K562 (cell line): Measurements from ENCODE around the gene TMEM217. TPM values are rescaled to one million over a fixed set of nuclear protein-coding genes. Genes with fewer than 3 reads are reported as not detected.

ENCODE experiments used
- CXXC5 ChIP-seq: fragments of 250-450 bp; sonication (Bioruptor Pico); IDR thresholded peaks from 2 replicates; pipeline ENCODE4 v1.8.0; 2022; ENCODE audit warnings: inconsistent platforms, mild to moderate bottlenecking, moderate library complexity
- GATA2 ChIP-seq: sonication (generic); formaldehyde crosslinking; IDR thresholded peaks from 2 replicates; pipeline ENCODE4 v1.4.0; 2020; ENCODE audit warnings: mild to moderate bottlenecking, missing genetic modification reagents
- KDM4B ChIP-seq, 2 experiments: fragments of 450-650 bp in 1 of 2; sonication (generic) in 1 of 2; IDR thresholded peaks; 2 replicates each; pipeline ENCODE4 v1.6.1; 2016 to 2017; ENCODE audit warnings: borderline replicate concordance in 2 of 2, antibody characterized with exemption in 1 of 2, low read depth in 1 of 2, mild to moderate bottlenecking in 1 of 2
- NCOA4 ChIP-seq: fragments of 450-650 bp; IDR thresholded peaks from 2 replicates; pipeline ENCODE4 v1.6.1; 2018; ENCODE audit warnings: mild to moderate bottlenecking; ENCODE audit not compliant: partially characterized antibody
- NFIC ChIP-seq: fragments of 450-650 bp; IDR thresholded peaks from 2 replicates; pipeline ENCODE4 v1.6.1; 2017; ENCODE audit warnings: mild to moderate bottlenecking, inconsistent platforms
- OTX1 ChIP-seq: fragments of 450-650 bp; formaldehyde crosslinking; IDR thresholded peaks from 2 replicates; pipeline ENCODE4 v1.4.0; 2022; ENCODE audit warnings: mild to moderate bottlenecking
- PRPF4 ChIP-seq: fragments of 200-400 bp; formaldehyde crosslinking; IDR thresholded peaks from one replicate; pipeline ENCODE4 v1.6.1; 2017; ENCODE audit warnings: low read length, low read depth, mild to moderate bottlenecking; ENCODE audit not compliant: insufficient read depth, poor library complexity, severe bottlenecking
- RFX1 ChIP-seq: fragments of 450-650 bp; IDR thresholded peaks from 2 replicates; pipeline ENCODE4 v1.6.1; 2016; ENCODE audit warnings: mild to moderate bottlenecking, moderate library complexity
- STAG1 ChIP-seq: sonication (generic); formaldehyde crosslinking; IDR thresholded peaks from 2 replicates; pipeline ENCODE4 v1.5.0; 2020; ENCODE audit warnings: missing genetic modification reagents, borderline replicate concordance
- ZC3H11A ChIP-seq: IDR thresholded peaks from 2 replicates; pipeline ENCODE4 v1.6.1; 2012; ENCODE audit warnings: low read depth, low read length, improper control_type of control experiment
- ZNF445 ChIP-seq: fragments of 250-450 bp; sonication (Bioruptor Pico); IDR thresholded peaks from 2 replicates; pipeline ENCODE4 v1.4.0; 2020; ENCODE audit warnings: low read depth, mild to moderate bottlenecking, moderate library complexity
- ZNF766 ChIP-seq: fragments of 200-800 bp; sonication (Bioruptor generic); conservative IDR thresholded peaks from 2 replicates; pipeline ENCODE4 v1.6.1; 2016; ENCODE audit warnings: missing genetic modification characterization, missing compliant biosample characterization
- polyA plus RNA-seq, 8 experiments: library from polyadenylated mRNA; depleted of rRNA in 4 of 8; stranded (reverse) in 5 of 8; unstranded in 3 of 8; fragments of >200 nt; fragmentation: Nextera tagmentation in 2 of 8; fragmentation: Illumina TruSeq in 1 of 8; extraction: Ambion mirVana in 2 of 8; extraction: Trizol in 1 of 8; gene quantifications; 2 replicates each; pipeline versions ENCODE4 v1.2.1 to v1.2.3, GENCODE V29; 2011 to 2014; ENCODE audit warnings: inconsistent platforms in 1 of 8, missing spikeins in 1 of 8
- total RNA-seq, 7 experiments: library from RNA; depleted of rRNA in 6 of 7; stranded (reverse); fragments of >200 nt in 6 of 7; fragmentation: Illumina TruSeq in 2 of 7; extraction: Trizol in 2 of 7; gene quantifications; 2 replicates each; pipeline versions ENCODE4 v1.2.1 to v1.2.3, GENCODE V29; 2011 to 2021; ENCODE audit warnings: low replicate concordance in 1 of 7
- TF ChIP-seq, protein P1 (sequence below): sonication (generic); formaldehyde crosslinking; IDR thresholded peaks from 2 replicates; pipeline ENCODE4 v1.8.0; 2023; ENCODE audit warnings: missing genetic modification reagents, mild to moderate bottlenecking, borderline replicate concordance
- TF ChIP-seq, protein P2 (sequence below): sonication (generic); formaldehyde crosslinking; IDR thresholded peaks from 2 replicates; pipeline ENCODE4 v1.8.0; 2022; ENCODE audit warnings: missing genetic modification reagents, mild to moderate bottlenecking, borderline replicate concordance
- TF ChIP-seq, protein P3 (sequence below), 2 experiments: IDR thresholded peaks; 2 replicates each; pipeline ENCODE4 v1.6.1; 2012; ENCODE audit warnings: improper control_type of control experiment in 2 of 2, low read depth in 2 of 2, low read length in 2 of 2, borderline replicate concordance in 1 of 2
- TF ChIP-seq, protein P4 (sequence below): sonication (generic); formaldehyde crosslinking; IDR thresholded peaks from 2 replicates; pipeline ENCODE4 v1.4.0; 2020; ENCODE audit warnings: mild to moderate bottlenecking, missing genetic modification reagents

The TMEM217 gene
- total and polyA plus RNA-seq, 9 of the 15 experiments (the other 6 are each of a cell fraction or from before 2014, with no cell fraction given): 1.3 to 8.0 (median 1.9) TPM

DNA sequence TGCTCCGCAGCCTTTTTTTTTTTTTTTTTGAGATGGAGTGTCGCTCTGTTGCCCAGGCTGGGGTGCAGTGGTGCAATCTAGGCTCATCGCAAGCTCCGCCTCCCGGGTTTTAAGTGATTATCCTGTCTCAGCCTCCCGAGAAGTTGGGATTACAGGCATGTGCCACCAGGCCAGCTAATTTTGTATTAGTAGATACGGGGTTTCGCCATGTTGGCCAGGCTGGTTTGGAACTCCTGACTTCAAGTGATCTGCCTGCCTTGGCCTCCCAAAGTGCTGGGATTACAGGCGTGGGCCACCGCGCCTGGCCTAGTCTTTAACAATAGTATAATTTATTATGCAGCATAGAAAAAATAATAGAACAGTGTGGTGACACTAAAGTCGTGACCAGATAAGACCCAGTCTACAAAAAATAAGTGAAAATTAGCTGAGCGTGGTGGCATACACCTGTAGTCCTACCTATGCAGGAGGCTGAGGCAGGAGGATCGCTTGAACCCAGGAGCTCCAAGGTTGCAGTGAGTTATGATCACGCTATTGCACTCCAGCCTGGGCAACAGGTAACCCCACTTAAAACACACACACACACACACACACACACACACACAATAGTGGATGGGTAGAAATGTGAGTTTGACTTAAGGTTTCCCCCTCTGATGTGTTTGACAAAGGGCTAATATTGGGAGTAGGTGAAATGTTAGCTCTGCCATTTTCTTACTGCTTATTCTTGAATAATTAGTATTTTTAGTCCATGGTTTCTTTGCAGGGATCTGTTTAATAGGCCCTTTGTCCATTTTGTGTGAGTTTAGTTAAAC is 81.5 kb downstream of the TMEM217 start (continued):
- TF ChIP-seq, protein P1, sequence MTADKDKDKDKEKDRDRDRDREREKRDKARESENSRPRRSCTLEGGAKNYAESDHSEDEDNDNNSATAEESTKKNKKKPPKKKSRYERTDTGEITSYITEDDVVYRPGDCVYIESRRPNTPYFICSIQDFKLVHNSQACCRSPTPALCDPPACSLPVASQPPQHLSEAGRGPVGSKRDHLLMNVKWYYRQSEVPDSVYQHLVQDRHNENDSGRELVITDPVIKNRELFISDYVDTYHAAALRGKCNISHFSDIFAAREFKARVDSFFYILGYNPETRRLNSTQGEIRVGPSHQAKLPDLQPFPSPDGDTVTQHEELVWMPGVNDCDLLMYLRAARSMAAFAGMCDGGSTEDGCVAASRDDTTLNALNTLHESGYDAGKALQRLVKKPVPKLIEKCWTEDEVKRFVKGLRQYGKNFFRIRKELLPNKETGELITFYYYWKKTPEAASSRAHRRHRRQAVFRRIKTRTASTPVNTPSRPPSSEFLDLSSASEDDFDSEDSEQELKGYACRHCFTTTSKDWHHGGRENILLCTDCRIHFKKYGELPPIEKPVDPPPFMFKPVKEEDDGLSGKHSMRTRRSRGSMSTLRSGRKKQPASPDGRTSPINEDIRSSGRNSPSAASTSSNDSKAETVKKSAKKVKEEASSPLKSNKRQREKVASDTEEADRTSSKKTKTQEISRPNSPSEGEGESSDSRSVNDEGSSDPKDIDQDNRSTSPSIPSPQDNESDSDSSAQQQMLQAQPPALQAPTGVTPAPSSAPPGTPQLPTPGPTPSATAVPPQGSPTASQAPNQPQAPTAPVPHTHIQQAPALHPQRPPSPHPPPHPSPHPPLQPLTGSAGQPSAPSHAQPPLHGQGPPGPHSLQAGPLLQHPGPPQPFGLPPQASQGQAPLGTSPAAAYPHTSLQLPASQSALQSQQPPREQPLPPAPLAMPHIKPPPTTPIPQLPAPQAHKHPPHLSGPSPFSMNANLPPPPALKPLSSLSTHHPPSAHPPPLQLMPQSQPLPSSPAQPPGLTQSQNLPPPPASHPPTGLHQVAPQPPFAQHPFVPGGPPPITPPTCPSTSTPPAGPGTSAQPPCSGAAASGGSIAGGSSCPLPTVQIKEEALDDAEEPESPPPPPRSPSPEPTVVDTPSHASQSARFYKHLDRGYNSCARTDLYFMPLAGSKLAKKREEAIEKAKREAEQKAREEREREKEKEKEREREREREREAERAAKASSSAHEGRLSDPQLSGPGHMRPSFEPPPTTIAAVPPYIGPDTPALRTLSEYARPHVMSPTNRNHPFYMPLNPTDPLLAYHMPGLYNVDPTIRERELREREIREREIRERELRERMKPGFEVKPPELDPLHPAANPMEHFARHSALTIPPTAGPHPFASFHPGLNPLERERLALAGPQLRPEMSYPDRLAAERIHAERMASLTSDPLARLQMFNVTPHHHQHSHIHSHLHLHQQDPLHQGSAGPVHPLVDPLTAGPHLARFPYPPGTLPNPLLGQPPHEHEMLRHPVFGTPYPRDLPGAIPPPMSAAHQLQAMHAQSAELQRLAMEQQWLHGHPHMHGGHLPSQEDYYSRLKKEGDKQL (CRISPR knock-in tag): no peak
- TF ChIP-seq, protein P2, sequence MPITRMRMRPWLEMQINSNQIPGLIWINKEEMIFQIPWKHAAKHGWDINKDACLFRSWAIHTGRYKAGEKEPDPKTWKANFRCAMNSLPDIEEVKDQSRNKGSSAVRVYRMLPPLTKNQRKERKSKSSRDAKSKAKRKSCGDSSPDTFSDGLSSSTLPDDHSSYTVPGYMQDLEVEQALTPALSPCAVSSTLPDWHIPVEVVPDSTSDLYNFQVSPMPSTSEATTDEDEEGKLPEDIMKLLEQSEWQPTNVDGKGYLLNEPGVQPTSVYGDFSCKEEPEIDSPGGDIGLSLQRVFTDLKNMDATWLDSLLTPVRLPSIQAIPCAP: no peak
- TF ChIP-seq CXXC5 (CRISPR knock-in tag): peak; percentile 70
- TF ChIP-seq GATA2 (CRISPR knock-in tag): no peak; the same call in 1 of the 2 replicates
- TF ChIP-seq RFX1: no peak
- TF ChIP-seq NFIC: peak; percentile 35; the same call in 1 of the 2 replicates
- peak; percentile 81 for TF ChIP-seq ZNF445 (CRISPR knock-in tag)
- no peak for TF ChIP-seq ZNF766 (CRISPR knock-in tag)
- no peak for TF ChIP-seq STAG1 (CRISPR knock-in tag)
- peak; percentile 85; the same call in 1 of the 2 replicates for TF ChIP-seq OTX1
- TF ChIP-seq, protein P3, sequence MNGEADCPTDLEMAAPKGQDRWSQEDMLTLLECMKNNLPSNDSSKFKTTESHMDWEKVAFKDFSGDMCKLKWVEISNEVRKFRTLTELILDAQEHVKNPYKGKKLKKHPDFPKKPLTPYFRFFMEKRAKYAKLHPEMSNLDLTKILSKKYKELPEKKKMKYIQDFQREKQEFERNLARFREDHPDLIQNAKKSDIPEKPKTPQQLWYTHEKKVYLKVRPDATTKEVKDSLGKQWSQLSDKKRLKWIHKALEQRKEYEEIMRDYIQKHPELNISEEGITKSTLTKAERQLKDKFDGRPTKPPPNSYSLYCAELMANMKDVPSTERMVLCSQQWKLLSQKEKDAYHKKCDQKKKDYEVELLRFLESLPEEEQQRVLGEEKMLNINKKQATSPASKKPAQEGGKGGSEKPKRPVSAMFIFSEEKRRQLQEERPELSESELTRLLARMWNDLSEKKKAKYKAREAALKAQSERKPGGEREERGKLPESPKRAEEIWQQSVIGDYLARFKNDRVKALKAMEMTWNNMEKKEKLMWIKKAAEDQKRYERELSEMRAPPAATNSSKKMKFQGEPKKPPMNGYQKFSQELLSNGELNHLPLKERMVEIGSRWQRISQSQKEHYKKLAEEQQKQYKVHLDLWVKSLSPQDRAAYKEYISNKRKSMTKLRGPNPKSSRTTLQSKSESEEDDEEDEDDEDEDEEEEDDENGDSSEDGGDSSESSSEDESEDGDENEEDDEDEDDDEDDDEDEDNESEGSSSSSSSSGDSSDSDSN (IDR thresholded peaks at IDR 0.05; ENCODE audit: borderline replicate concordance in 1 of 2, low read depth in 2 of 2, low read length in 2 of 2): no peak
- no peak for TF ChIP-seq PRPF4
- TF ChIP-seq, protein P4, sequence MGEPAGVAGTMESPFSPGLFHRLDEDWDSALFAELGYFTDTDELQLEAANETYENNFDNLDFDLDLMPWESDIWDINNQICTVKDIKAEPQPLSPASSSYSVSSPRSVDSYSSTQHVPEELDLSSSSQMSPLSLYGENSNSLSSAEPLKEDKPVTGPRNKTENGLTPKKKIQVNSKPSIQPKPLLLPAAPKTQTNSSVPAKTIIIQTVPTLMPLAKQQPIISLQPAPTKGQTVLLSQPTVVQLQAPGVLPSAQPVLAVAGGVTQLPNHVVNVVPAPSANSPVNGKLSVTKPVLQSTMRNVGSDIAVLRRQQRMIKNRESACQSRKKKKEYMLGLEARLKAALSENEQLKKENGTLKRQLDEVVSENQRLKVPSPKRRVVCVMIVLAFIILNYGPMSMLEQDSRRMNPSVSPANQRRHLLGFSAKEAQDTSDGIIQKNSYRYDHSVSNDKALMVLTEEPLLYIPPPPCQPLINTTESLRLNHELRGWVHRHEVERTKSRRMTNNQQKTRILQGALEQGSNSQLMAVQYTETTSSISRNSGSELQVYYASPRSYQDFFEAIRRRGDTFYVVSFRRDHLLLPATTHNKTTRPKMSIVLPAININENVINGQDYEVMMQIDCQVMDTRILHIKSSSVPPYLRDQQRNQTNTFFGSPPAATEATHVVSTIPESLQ (CRISPR knock-in tag): no peak
- TF ChIP-seq NCOA4: no peak
- no peak for TF ChIP-seq ZC3H11A
- TF ChIP-seq KDM4B (IDR thresholded peaks at IDR 0.05; ENCODE audit: borderline replicate concordance in 2 of 2, low read depth in 1 of 2): 0 out of 4 replicates have a peak, but pooled peaks of 1 of the 2 experiments have one; percentile 33
